GM19463 (cell line): ENCODE results near the gene UBC.
"Not testable (repeated sequence)": the region's sequence is repeated elsewhere in the genome, so short reads cannot be mapped to it uniquely, and the experiment has no call there.

Experiments used
- ATAC-seq: cut with Tn5 transposase; IDR thresholded peaks from one replicate; pipeline ENCODE4 v1.9.1; 2021; ENCODE audit warnings: mild to moderate bottlenecking, moderate library complexity; ENCODE audit not compliant: unreplicated experiment

The UBC gene

GRCh38 chr12:124915239-124916236, 1.1 kb upstream of the UBC start:
- ATAC-seq, result no peak

- ATAC-seq, result peak; percentile 23
These were observed 717 bp downstream of the UBC start for GRCh38 chr12:124913474-124914391.

- ATAC-seq, result not testable (repeated sequence)
These were observed 1.7 kb downstream of the UBC start for GRCh38 chr12:124912529-124913287.

GRCh38 chr12:124911521-124911920, 2.9 kb downstream of the UBC start:
- not testable (repeated sequence) for ATAC-seq

- no peak for ATAC-seq
These were observed 3.6 kb downstream of the UBC start for GRCh38 chr12:124910561-124911478.

- no peak for ATAC-seq
These were observed 4.5 kb downstream of the UBC start for GRCh38 chr12:124909831-124910560.

- ATAC-seq, result peak; percentile 58
These were observed 7.7 kb downstream of the UBC start for GRCh38 chr12:124906606-124907261.

- ATAC-seq, result peak; percentile 29
These were observed 9.9 kb downstream of the UBC start for GRCh38 chr12:124904306-124905098.

- peak; percentile 36 for ATAC-seq
These were observed 11.5 kb downstream of the UBC start for GRCh38 chr12:124902916-124903315.

- ATAC-seq, result no peak
These were observed 13.4 kb downstream of the UBC start for GRCh38 chr12:124901003-124901402.

GRCh38 chr12:124900345-124900795, 14.1 kb downstream of the UBC start:
- ATAC-seq, result not testable (repeated sequence)

- no peak for ATAC-seq
These were observed 15.5 kb downstream of the UBC start for GRCh38 chr12:124898923-124899294.

GRCh38 chr12:124898200-124898922, 16.1 kb downstream of the UBC start:
- ATAC-seq, result peak; percentile 49

- ATAC-seq, result no peak
These were observed 18.0 kb downstream of the UBC start for GRCh38 chr12:124896461-124896860.

- ATAC-seq, result peak; percentile 42
These were observed 20.5 kb downstream of the UBC start for GRCh38 chr12:124893792-124894516.

GRCh38 chr12:124888260-124888659, 26.2 kb downstream of the UBC start:
- no peak for ATAC-seq
